ENCODE data around the gene GNAO1.

DNA sequence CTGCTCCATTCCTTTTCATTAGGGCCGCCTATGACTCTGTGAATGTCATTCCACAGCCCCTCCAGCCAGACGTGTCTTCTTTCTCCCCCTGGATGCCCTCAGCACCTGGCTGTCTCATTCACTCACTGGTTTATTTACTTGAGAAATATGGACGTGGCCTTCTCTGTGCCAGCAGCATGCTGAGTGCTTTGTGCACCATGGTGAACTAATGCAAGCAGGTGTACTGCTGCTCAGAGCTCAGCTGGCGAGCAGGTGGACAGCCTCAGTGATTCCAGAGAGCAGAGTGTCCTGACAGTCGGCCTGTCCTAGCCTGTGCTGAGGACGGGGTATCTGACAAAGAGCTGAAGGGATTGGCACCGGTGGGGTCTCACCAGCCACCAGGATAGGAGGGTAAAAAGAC is 96.7 kb downstream of the GNAO1 start:
- TF ChIP-seq, protein P1, sequence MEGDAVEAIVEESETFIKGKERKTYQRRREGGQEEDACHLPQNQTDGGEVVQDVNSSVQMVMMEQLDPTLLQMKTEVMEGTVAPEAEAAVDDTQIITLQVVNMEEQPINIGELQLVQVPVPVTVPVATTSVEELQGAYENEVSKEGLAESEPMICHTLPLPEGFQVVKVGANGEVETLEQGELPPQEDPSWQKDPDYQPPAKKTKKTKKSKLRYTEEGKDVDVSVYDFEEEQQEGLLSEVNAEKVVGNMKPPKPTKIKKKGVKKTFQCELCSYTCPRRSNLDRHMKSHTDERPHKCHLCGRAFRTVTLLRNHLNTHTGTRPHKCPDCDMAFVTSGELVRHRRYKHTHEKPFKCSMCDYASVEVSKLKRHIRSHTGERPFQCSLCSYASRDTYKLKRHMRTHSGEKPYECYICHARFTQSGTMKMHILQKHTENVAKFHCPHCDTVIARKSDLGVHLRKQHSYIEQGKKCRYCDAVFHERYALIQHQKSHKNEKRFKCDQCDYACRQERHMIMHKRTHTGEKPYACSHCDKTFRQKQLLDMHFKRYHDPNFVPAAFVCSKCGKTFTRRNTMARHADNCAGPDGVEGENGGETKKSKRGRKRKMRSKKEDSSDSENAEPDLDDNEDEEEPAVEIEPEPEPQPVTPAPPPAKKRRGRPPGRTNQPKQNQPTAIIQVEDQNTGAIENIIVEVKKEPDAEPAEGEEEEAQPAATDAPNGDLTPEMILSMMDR (IDR thresholded peaks at IDR 0.05 in 2 of 3, conservative IDR thresholded peaks at IDR 0.05 in 1 of 3; ENCODE audit: insufficient read depth in 2 of 3, low read depth in 1 of 3, low read length in 3 of 3): no peak
- TF ChIP-seq FOXP1 (CRISPR knock-in tag; IDR thresholded peaks at IDR 0.05) (no peak), ZNF507 (tag; conservative IDR thresholded peaks at IDR 0.05) (no peak), KDM1A (IDR thresholded peaks at IDR 0.05) (no peak), ZBTB8A (IDR thresholded peaks at IDR 0.05; ENCODE audit: partially characterized antibody) (no peak), KAT7 (CRISPR knock-in tag; IDR thresholded peaks at IDR 0.05; ENCODE audit: borderline replicate concordance) (no peak), BCOR (IDR thresholded peaks at IDR 0.05) (no peak), ZNF282 (CRISPR knock-in tag; IDR thresholded peaks at IDR 0.05) (no peak), CHD2 (IDR thresholded peaks at IDR 0.05; ENCODE audit: low read depth, low read length) (no peak), TBL1XR1 (IDR thresholded peaks at IDR 0.05; ENCODE audit: low read length in 2 of 2) (no peak), MAFK (IDR thresholded peaks at IDR 0.05; ENCODE audit: low read length) (no peak)
- TF ChIP-seq, protein P2, sequence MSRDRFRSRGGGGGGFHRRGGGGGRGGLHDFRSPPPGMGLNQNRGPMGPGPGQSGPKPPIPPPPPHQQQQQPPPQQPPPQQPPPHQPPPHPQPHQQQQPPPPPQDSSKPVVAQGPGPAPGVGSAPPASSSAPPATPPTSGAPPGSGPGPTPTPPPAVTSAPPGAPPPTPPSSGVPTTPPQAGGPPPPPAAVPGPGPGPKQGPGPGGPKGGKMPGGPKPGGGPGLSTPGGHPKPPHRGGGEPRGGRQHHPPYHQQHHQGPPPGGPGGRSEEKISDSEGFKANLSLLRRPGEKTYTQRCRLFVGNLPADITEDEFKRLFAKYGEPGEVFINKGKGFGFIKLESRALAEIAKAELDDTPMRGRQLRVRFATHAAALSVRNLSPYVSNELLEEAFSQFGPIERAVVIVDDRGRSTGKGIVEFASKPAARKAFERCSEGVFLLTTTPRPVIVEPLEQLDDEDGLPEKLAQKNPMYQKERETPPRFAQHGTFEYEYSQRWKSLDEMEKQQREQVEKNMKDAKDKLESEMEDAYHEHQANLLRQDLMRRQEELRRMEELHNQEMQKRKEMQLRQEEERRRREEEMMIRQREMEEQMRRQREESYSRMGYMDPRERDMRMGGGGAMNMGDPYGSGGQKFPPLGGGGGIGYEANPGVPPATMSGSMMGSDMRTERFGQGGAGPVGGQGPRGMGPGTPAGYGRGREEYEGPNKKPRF (IDR thresholded peaks at IDR 0.05; ENCODE audit: low read depth, low read length): no peak
- TF ChIP-seq, protein P3, sequence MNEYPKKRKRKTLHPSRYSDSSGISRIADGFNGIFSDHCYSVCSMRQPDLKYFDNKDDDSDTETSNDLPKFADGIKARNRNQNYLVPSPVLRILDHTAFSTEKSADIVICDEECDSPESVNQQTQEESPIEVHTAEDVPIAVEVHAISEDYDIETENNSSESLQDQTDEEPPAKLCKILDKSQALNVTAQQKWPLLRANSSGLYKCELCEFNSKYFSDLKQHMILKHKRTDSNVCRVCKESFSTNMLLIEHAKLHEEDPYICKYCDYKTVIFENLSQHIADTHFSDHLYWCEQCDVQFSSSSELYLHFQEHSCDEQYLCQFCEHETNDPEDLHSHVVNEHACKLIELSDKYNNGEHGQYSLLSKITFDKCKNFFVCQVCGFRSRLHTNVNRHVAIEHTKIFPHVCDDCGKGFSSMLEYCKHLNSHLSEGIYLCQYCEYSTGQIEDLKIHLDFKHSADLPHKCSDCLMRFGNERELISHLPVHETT (CRISPR knock-in tag; conservative IDR thresholded peaks at IDR 0.05 in 1 of 2, IDR thresholded peaks at IDR 0.05 in 1 of 2): no peak
- TF ChIP-seq, protein P4, sequence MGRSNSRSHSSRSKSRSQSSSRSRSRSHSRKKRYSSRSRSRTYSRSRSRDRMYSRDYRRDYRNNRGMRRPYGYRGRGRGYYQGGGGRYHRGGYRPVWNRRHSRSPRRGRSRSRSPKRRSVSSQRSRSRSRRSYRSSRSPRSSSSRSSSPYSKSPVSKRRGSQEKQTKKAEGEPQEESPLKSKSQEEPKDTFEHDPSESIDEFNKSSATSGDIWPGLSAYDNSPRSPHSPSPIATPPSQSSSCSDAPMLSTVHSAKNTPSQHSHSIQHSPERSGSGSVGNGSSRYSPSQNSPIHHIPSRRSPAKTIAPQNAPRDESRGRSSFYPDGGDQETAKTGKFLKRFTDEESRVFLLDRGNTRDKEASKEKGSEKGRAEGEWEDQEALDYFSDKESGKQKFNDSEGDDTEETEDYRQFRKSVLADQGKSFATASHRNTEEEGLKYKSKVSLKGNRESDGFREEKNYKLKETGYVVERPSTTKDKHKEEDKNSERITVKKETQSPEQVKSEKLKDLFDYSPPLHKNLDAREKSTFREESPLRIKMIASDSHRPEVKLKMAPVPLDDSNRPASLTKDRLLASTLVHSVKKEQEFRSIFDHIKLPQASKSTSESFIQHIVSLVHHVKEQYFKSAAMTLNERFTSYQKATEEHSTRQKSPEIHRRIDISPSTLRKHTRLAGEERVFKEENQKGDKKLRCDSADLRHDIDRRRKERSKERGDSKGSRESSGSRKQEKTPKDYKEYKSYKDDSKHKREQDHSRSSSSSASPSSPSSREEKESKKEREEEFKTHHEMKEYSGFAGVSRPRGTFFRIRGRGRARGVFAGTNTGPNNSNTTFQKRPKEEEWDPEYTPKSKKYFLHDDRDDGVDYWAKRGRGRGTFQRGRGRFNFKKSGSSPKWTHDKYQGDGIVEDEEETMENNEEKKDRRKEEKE (IDR thresholded peaks at IDR 0.05; ENCODE audit: borderline replicate concordance in 1 of 2, control insufficient read depth in 1 of 2, low read depth in 2 of 2, low read length in 1 of 2): no peak
